GM12891 (cell line): Measurements from ENCODE around the gene DNMT1.
A peak's percentile ranks its signal among the peaks of the same experiment; 100 is the strongest.
"Not testable (repeated sequence)": the region's sequence is repeated elsewhere in the genome, so short reads cannot be mapped to it uniquely, and the experiment has no call there.

Experiments used
- DNase-seq: peaks from one replicate; pipeline ENCODE4 v3.0.0; 2011; ENCODE audit warnings: low spot score; ENCODE audit not compliant: insufficient read length
- FAIRE-seq: peaks from 2 replicates; lab custom pipeline; 2011; peaks lifted over from hg19 to GRCh38; lab: Jason Lieb, UNC
- PAX5 ChIP-seq: IDR thresholded peaks from 2 replicates; pipeline ENCODE4 v1.6.1; 2011; ENCODE audit warnings: low read length, moderate library complexity, mild to moderate bottlenecking; ENCODE audit not compliant: insufficient read depth, severe bottlenecking
- POLR2A ChIP-seq: IDR thresholded peaks from 2 replicates; pipeline ENCODE4 v1.6.1; 2011; ENCODE audit warnings: low read depth, low read length, control low read depth
- POLR2AphosphoS5 ChIP-seq: IDR thresholded peaks from 2 replicates; pipeline ENCODE4 v1.6.1; 2011; ENCODE audit warnings: low read depth, low read length, control low read depth
- POU2F2 ChIP-seq: IDR thresholded peaks from 2 replicates; pipeline ENCODE4 v1.6.1; 2011; ENCODE audit warnings: low read depth, mild to moderate bottlenecking, control low read depth, low read length, moderate library complexity
- SPI1 ChIP-seq: IDR thresholded peaks from 2 replicates; pipeline ENCODE4 v1.6.1; 2011; ENCODE audit warnings: low read depth, low read length, control low read depth
- TAF1 ChIP-seq: IDR thresholded peaks from 2 replicates; pipeline ENCODE4 v1.6.1; 2011; ENCODE audit warnings: low read depth, low read length, control low read depth

The DNMT1 gene

GRCh38 chr19:10203686-10204085 lies 8.9 kb upstream of the DNMT1 start:
- DNase-seq (no peak), FAIRE-seq (no peak)

DNA sequence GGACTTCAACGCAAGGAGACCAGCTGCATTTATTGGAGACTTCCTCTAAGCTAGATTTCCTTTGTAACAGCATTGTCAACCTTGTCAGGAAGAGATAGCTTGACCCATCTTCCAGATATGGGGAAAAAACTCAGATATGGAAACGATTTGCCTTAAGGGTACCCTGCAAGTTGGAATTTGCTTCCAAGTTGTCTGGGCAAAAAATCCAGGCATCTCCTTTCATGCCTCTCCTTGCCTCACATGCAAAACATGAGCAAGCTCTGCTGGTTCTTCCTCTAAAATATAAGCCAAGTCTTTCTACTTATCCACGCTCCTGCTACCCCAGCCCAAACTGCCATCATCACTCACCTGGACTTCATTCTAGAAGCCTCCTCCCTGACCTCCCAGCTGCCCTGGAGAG lies 6.4 kb upstream of the DNMT1 start:
- no peak for TF ChIP-seq PAX5
- no peak for TF ChIP-seq POLR2AphosphoS5
- no peak for TF ChIP-seq TAF1
- no peak for TF ChIP-seq SPI1
- no peak for TF ChIP-seq POLR2A
- no peak for TF ChIP-seq POU2F2
- DNase-seq, result no peak
- FAIRE-seq, result no peak

More at GRCh38 chr19:10203686-10204085, 8.9 kb upstream of the DNMT1 start:
- TF ChIP-seq PAX5 (no peak), POLR2AphosphoS5 (no peak), POLR2A (no peak), POU2F2 (no peak), TAF1 (no peak), SPI1 (no peak)

- DNase-seq, FAIRE-seq: not testable (repeated sequence)
Observed at GRCh38 chr19:10200101-10200500, 5.3 kb upstream of the DNMT1 start.

GRCh38 chr19:10198889-10199644 lies 4.3 kb upstream of the DNMT1 start:
- FAIRE-seq, result not testable (repeated sequence)

DNA sequence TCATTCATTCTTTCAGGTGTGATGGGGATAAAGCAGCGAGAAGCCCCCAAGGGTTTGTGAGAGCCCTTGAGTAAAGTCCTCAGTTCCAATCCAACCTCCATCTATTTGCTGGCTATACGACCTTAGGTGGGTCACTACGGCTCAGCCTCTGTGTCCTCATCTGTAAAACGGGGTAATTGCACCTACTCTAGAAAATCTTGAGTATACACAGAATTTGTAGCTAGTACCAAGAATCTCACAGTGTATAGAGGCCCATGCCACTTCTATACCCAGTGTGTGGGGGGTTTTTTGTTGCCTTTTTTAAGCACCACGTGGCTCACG lies 406 bp upstream of the DNMT1 start:
- DNase-seq (no peak), FAIRE-seq (no peak)
- no peak for TF ChIP-seq TAF1

More at GRCh38 chr19:10198889-10199644, 4.3 kb upstream of the DNMT1 start:
- DNase-seq, result not testable (repeated sequence)

DNA sequence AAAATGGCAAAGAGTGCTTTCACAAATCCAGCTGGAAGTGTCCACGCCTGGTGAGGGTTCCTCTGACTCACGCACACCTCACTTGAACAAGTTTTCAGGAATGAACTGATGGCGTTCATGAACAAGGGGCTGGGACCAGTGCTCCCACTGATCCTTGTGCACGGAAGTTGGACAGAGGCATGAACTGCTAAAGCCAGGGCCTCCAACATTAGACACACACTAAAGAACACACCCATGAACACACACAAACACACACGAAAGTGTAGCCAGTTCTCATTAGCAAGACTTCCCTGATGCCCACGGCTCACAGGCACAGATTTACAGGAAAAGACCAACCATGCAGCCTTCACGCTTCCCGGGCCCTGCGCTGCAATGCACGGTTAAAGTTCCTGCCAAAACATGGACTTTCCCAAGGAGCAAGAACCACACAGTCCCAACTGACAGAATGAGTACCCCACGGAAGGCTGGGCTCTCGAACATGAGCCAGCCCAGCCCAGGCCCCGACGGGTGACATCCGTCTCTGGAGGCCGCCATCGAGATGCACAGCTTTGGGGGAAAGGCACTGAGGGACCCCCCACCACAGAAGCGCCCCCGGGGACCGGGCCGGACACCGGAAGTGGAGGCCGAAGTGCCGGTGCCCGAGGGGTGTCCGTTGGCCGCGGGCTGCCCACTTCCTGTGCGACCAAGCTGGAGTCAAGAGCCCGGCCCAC lies 808 bp downstream of the DNMT1 start:
- FAIRE-seq (peak; percentile 62), DNase-seq (no peak)
- no peak for TF ChIP-seq SPI1
- no peak for TF ChIP-seq POU2F2

DNA sequence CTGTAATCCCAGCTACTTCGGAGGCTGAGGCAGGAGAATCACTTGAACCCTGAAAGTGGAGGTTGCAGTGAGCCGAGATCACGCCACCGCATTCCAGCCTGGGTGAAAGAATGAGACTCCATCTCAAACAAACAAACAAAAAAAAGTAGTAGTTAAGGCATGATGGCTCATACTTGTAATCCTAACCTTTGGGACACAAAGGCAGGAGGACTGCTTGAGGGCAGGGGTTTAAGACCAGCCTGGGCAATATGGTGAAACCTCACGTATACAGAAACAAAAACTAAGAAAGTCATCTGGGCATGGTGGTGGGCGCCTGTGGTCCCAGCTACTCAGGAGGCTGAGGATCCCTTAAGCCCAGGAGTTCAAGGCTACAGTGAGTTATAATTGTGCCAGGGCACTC lies 1.8 kb downstream of the DNMT1 start:
- FAIRE-seq (no peak), DNase-seq (no peak)
- no peak for TF ChIP-seq POU2F2
- TF ChIP-seq SPI1, result no peak
- TF ChIP-seq PAX5, result no peak
- TF ChIP-seq POLR2A, result no peak
- no peak for TF ChIP-seq TAF1
- TF ChIP-seq POLR2AphosphoS5, result no peak

DNA sequence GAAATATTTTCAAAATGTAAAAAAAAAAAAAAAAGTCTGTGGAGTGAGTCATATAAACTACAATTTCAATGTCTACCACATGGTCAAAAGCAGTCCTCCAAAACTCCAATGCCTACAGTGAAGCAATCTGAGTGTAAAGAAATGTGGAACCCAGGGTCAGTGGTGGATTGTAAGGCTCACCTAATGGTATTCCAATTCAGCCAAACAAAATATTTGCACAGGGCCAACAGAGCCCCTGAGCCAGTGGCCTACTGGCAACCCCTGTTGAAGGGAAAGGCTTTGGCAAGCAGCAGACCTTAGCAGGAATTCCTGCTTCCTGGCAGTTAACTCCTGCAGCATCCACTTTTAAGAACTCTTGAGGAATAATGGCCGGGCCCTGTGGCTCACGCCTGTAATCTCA lies 3.4 kb downstream of the DNMT1 start:
- DNase-seq (no peak), FAIRE-seq (no peak)
- no peak for TF ChIP-seq PAX5
- no peak for TF ChIP-seq TAF1
- TF ChIP-seq POLR2A, result no peak
- TF ChIP-seq POU2F2, result no peak
- TF ChIP-seq POLR2AphosphoS5, result no peak
- TF ChIP-seq SPI1, result no peak

- TF ChIP-seq SPI1 (no peak), TAF1 (no peak), POLR2A (no peak), POU2F2 (no peak), POLR2AphosphoS5 (no peak), PAX5 (no peak)
- DNase-seq (no peak), FAIRE-seq (no peak)
Observed at GRCh38 chr19:10190026-10190425, 4.7 kb downstream of the DNMT1 start.

DNA sequence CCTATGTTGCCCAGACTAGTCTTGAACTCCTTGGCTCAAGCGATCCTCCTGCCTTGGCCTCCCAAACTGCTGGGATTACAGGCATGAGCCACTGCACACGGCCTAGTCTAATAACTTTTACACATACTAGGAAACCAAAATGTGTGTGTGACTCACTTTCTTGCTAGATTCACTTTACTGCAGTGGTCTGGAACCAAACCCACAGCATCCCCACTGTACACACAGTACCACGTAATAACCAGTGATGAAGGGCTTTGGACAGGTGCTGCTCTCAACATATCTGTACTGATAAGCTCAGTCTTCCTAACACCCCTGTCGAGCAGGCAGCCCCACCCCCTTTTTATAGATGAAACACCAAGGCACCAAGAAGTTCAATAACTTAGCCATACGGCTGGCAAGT lies 5.1 kb downstream of the DNMT1 start:
- DNase-seq, result no peak
- FAIRE-seq, result no peak
- TF ChIP-seq POLR2AphosphoS5 (no peak), POLR2A (no peak), SPI1 (no peak), PAX5 (no peak), TAF1 (no peak), POU2F2 (no peak)

- peak; percentile 35 for FAIRE-seq
- DNase-seq, result no peak
- TF ChIP-seq POLR2AphosphoS5, result no peak
- TF ChIP-seq POU2F2, result no peak
- no peak for TF ChIP-seq PAX5
Observed at GRCh38 chr19:10187315-10187714, 7.4 kb downstream of the DNMT1 start.
